Cardiac muscle cell (in vitro differentiated cells and primary cell): ENCODE data around the gene ST3GAL3. TPM values are rescaled to one million over a fixed set of nuclear protein-coding genes. Genes with fewer than 3 reads are reported as not detected.

ENCODE experiments used
- DNase-seq, 2 donors: peaks; one replicate each; pipeline versions ENCODE4 v3.0.0 to v3.0.0-alpha.2; 2010 to 2017; ENCODE audit warnings: low read depth in 1 of 2, low spot score in 1 of 2
- H3K27ac ChIP-seq: fragments of 200-600 bp; sonication (generic); 2 replicates; pipeline ENCODE4 v1.5.1; 2016
- H3K27me3 ChIP-seq: fragments of 200-600 bp; sonication (generic); 2 replicates; pipeline ENCODE4 v1.6.0; 2016; ENCODE audit warnings: control low read depth
- H3K36me3 ChIP-seq: fragments of 200-600 bp; sonication (generic); 2 replicates; pipeline ENCODE4 v1.5.1; 2016; ENCODE audit warnings: control low read depth
- H3K4me1 ChIP-seq: fragments of 200-600 bp; sonication (generic); 2 replicates; pipeline ENCODE4 v1.8.1; 2017; ENCODE audit warnings: low read depth, mild to moderate bottlenecking, mixed run types
- H3K4me3 ChIP-seq: fragments of 200-600 bp; sonication (generic); 2 replicates; pipeline ENCODE4 v1.5.1; 2016; ENCODE audit warnings: mild to moderate bottlenecking
- H3K9me3 ChIP-seq: fragments of 200-600 bp; sonication (generic); 2 replicates; pipeline ENCODE4 v1.5.1; 2017; ENCODE audit warnings: low read depth, mild to moderate bottlenecking, control low read depth
- CTCF ChIP-seq: IDR thresholded peaks from 2 replicates; pipeline ENCODE4 v1.5.1; 2012; ENCODE audit warnings: low read depth, mild to moderate bottlenecking, low read length
- polyA plus RNA-seq: library from polyadenylated mRNA; unstranded; fragments of >200 nt; fragmentation: Nextera tagmentation; extraction: Ambion mirVana; gene quantifications from 2 replicates; pipeline ENCODE4 v1.2.1, GENCODE V29; 2016
- total RNA-seq: library from RNA; depleted of rRNA; stranded (reverse); fragments of >200 nt; gene quantifications from 2 replicates; pipeline ENCODE4 v1.2.3, GENCODE V29; 2016

Gene ST3GAL3
- total and polyA plus RNA-seq, 2 experiments from 2014 or later, result 34.7 to 35.7 TPM

DNA sequence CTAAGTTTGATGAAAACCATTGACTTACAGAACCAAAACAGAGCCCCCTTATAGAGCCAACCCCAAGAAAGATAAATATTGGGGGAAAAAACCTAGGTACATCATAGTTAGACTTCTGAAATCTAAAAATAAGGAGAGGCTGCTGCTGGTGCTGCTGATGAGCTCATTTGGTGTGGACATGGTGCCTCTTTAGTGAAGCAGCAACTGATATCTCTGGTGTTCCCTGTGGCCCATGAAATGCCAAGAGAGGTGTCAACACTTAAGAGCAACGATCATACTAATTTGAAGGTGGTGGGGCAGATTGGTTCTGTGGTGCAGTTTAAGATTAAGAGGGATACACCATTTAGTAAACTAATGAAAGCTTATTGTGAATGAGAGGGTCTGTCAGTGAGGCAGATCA, 35.9 kb downstream of the ST3GAL3 start:
- DNase-seq, result no peak
- no peak for TF ChIP-seq CTCF
- no peaks in the 10 kb centered on the region for H3K9me3 ChIP-seq
- H3K36me3 ChIP-seq, result no peaks in the 10 kb centered on the region
- H3K27me3 ChIP-seq, result no peaks in the 10 kb centered on the region
- H3K4me1 ChIP-seq, result peaks cover 5% of the 10 kb centered on the region
- no peak overlapping the region for H3K4me3 ChIP-seq
- no peak overlapping the region for H3K27ac ChIP-seq

GRCh38 chr1:43747736-43748135, 40.4 kb downstream of the ST3GAL3 start:
- no peak for DNase-seq
- TF ChIP-seq CTCF, result no peak
- no peak overlapping the region for H3K27ac ChIP-seq
- H3K27me3 ChIP-seq, result no peaks in the 10 kb centered on the region
- H3K36me3 ChIP-seq, result no peaks in the 10 kb centered on the region
- no peak overlapping the region for H3K4me3 ChIP-seq
- H3K9me3 ChIP-seq, result no peaks in the 10 kb centered on the region
- peaks cover 5% of the 10 kb centered on the region for H3K4me1 ChIP-seq

DNA sequence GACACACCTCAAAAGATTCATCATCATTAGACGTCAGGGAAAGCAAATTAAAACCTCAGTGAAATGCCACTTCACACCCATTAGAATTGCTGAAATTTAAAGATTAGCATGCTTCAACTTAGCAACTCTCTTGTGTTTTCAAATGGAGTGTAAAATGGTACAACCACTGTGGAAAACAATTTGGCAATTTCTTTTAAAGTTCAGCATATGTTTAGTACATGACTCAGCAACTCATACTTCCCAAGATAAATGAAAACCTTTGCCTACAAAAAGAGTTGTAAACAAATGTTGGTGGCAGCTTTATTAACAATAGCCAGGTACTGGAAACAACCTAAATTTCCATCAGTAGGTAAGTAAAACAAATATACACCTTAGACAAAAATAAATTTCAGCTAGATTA, 42.7 kb downstream of the ST3GAL3 start:
- no peak overlapping the region for H3K27ac ChIP-seq
- no peak overlapping the region for H3K4me3 ChIP-seq
- TF ChIP-seq CTCF, result no peak
- no peaks in the 10 kb centered on the region for H3K36me3 ChIP-seq
- no peaks in the 10 kb centered on the region for H3K4me1 ChIP-seq
- no peaks in the 10 kb centered on the region for H3K9me3 ChIP-seq
- no peak for DNase-seq
- no peaks in the 10 kb centered on the region for H3K27me3 ChIP-seq

GRCh38 chr1:43753422-43753821, 46.1 kb downstream of the ST3GAL3 start:
- no peak overlapping the region for H3K27ac ChIP-seq
- H3K4me1 ChIP-seq, result peaks cover 6% of the 10 kb centered on the region
- no peaks in the 10 kb centered on the region for H3K27me3 ChIP-seq
- H3K4me3 ChIP-seq, result no peak overlapping the region
- H3K9me3 ChIP-seq, result no peaks in the 10 kb centered on the region
- DNase-seq, result no peak
- no peak for TF ChIP-seq CTCF
- no peaks in the 10 kb centered on the region for H3K36me3 ChIP-seq

GRCh38 chr1:43754892-43755291, 47.6 kb downstream of the ST3GAL3 start:
- no peaks in the 10 kb centered on the region for H3K36me3 ChIP-seq
- TF ChIP-seq CTCF, result no peak

More at GRCh38 chr1:43754892-43755291, 47.6 kb downstream of the ST3GAL3 start:
- no peak overlapping the region for H3K4me3 ChIP-seq
- H3K9me3 ChIP-seq, result no peaks in the 10 kb centered on the region
- H3K27ac ChIP-seq, result no peak overlapping the region
- DNase-seq, result no peak
- no peaks in the 10 kb centered on the region for H3K27me3 ChIP-seq
- peaks cover 6% of the 10 kb centered on the region for H3K4me1 ChIP-seq
